B cell (primary cell): ENCODE results near the gene SLC43A3. TPM values are rescaled to one million over a fixed set of nuclear protein-coding genes. Genes with fewer than 3 reads are reported as not detected.

Experiments used
- ATAC-seq: fragments of 200-7000 bp; cut with Tn5 transposase; one replicate; pipeline ENCODE4 v1.10.0; 2021; ENCODE audit warnings: low read depth, mild to moderate bottlenecking, moderate number of reproducible peaks, moderate library complexity
- CTCF ChIA-PET: fragments of 350-600 bp; sonication (Branson Sonifier 250); formaldehyde crosslinking; loops from one replicate; lab custom pipeline; 2021; ENCODE audit warnings: antibody characterized with exemption, inconsistent platforms; lab: Charles Lee
- POLR2A ChIA-PET: fragments of 350-600 bp; sonication (Branson Sonifier 250); formaldehyde crosslinking; loops from one replicate; lab custom pipeline; 2021; ENCODE audit warnings: antibody characterized with exemption; lab: Charles Lee
- DNase-seq: peaks from one replicate; pipeline ENCODE4 v3.0.0; 2013
- H2AFZ ChIP-seq: 2 replicates; pipeline ENCODE4 v1.6.1; 2012; ENCODE audit warnings: mild to moderate bottlenecking, low read depth, low read length; ENCODE audit not compliant: insufficient read depth, poor library complexity, severe bottlenecking
- H3K27ac ChIP-seq, 2 donors: 1 replicate in 1 of 2; 2 replicates in 1 of 2; pipeline ENCODE4 v1.5.1; 2012 to 2013; ENCODE audit warnings: low read length in 2 of 2, mild to moderate bottlenecking in 2 of 2, moderate library complexity in 1 of 2
- H3K27me3 ChIP-seq, 4 experiments: fragments of 200-600 bp in 1 of 4; sonication (generic) in 1 of 4; replicated peaks in 1 of 4; 1 replicate in 2 of 4; 2 replicates in 2 of 4; pipeline versions ENCODE4 v1.6.1 to v1.7.0; 2013 to 2016; ENCODE audit warnings: low read length in 3 of 4, mild to moderate bottlenecking in 2 of 4, mixed read lengths in 1 of 4, moderate library complexity in 1 of 4; ENCODE audit not compliant: insufficient read depth in 4 of 4, control insufficient read depth in 3 of 4; ENCODE audit errors: control extremely low read depth in 1 of 4
- H3K36me3 ChIP-seq, 2 experiments: replicated peaks in 1 of 2; 1 replicate in 1 of 2; 2 replicates in 1 of 2; pipeline versions ENCODE4 v1.6.1 to v1.7.1; 2013; ENCODE audit warnings: low read length in 1 of 2; ENCODE audit not compliant: insufficient read depth in 2 of 2, control insufficient read depth in 1 of 2; ENCODE audit errors: control extremely low read depth in 1 of 2, extremely low read depth in 1 of 2
- H3K4me1 ChIP-seq, 2 donors: fragments of 200-600 bp in 1 of 2; sonication (generic) in 1 of 2; 1 replicate in 1 of 2; 2 replicates in 1 of 2; pipeline versions ENCODE4 v1.5.1 to v1.6.1; 2013 to 2017; ENCODE audit warnings: low read length in 2 of 2; ENCODE audit not compliant: control insufficient read depth in 2 of 2, insufficient read depth in 2 of 2
- H3K4me2 ChIP-seq: replicated peaks from 2 replicates; pipeline ENCODE3; 2012; ENCODE audit warnings: mild to moderate bottlenecking, low read depth, low read length; ENCODE audit not compliant: poor library complexity, severe bottlenecking
- H3K4me3 ChIP-seq, 5 experiments: fragments of 200-600 bp in 1 of 5; sonication (generic) in 1 of 5; 1 replicate in 3 of 5; 2 replicates in 2 of 5; pipeline versions ENCODE4 v1.5.1 to v1.7.0; 2011 to 2016; ENCODE audit warnings: low read length in 4 of 5, mild to moderate bottlenecking in 4 of 5, low read depth in 2 of 5, control low read depth in 1 of 5, moderate library complexity in 1 of 5; ENCODE audit not compliant: insufficient read depth in 1 of 5; ENCODE audit errors: control extremely low read depth in 1 of 5, extremely low read depth in 1 of 5
- H3K79me2 ChIP-seq: fragments of 200-600 bp; sonication (generic); one replicate; pipeline ENCODE4 v1.6.0; 2016; ENCODE audit warnings: low read length; ENCODE audit not compliant: control insufficient read depth, insufficient read depth
- H3K9ac ChIP-seq: fragments of 200-600 bp; sonication (generic); 2 replicates; pipeline ENCODE4 v1.6.1; 2017; ENCODE audit warnings: mild to moderate bottlenecking, low read length, moderate library complexity
- H3K9me3 ChIP-seq, 3 donors: one replicate each; pipeline versions ENCODE4 v1.6.1 to v1.7.1; 2013; ENCODE audit warnings: low read length in 2 of 3; ENCODE audit not compliant: control insufficient read depth in 2 of 3, insufficient read depth in 1 of 3; ENCODE audit errors: control extremely low read depth in 1 of 3
- H4K20me1 ChIP-seq: 2 replicates; pipeline ENCODE4 v1.6.0; 2012; ENCODE audit warnings: mild to moderate bottlenecking, low read length; ENCODE audit not compliant: insufficient read depth, control insufficient read depth, poor library complexity, severe bottlenecking
- H3K27ac Mint-ChIP-seq: one replicate; pipeline ENCODE4 v1.8.0; 2021; ENCODE audit warnings: mixed read lengths
- H3K27me3 Mint-ChIP-seq: one replicate; pipeline ENCODE4 v1.8.0; 2021; ENCODE audit warnings: mixed read lengths
- H3K4me1 Mint-ChIP-seq: one replicate; pipeline ENCODE4 v1.8.0; 2021; ENCODE audit warnings: mixed read lengths
- H3K4me3 Mint-ChIP-seq: one replicate; pipeline ENCODE4 v1.8.0; 2021; ENCODE audit warnings: mixed read lengths
- H3K9me3 Mint-ChIP-seq: one replicate; pipeline ENCODE4 v1.8.0; 2022; ENCODE audit warnings: mixed read lengths; ENCODE audit not compliant: insufficient read depth
- EZH2 ChIP-seq: IDR thresholded peaks from 2 replicates; pipeline ENCODE4 v1.6.1; 2012; ENCODE audit warnings: borderline replicate concordance, low read depth, mild to moderate bottlenecking, moderate library complexity, low read length; ENCODE audit not compliant: insufficient read depth, poor library complexity, severe bottlenecking
- WGBS: methylation state at CpG from one replicate; pipeline ENCODE4 v1.1.5; 2013; ENCODE audit warnings: missing lambda C conversion rate; ENCODE audit not compliant: insufficient coverage; 5-methylcytosine and 5-hydroxymethylcytosine counted together
- intact Hi-C: fragments of 100-400 bp; cut with micrococcal nuclease; formaldehyde crosslinking; loops from one replicate; pipeline ENCODE4 v1.10.0; 2022
- polyA plus RNA-seq: library from polyadenylated mRNA; depleted of rRNA; stranded (reverse); fragments of >200 nt; gene quantifications from 2 replicates; pipeline ENCODE4 v1.2.3, GENCODE V29; 2012
- total RNA-seq, 2 donors: library from RNA; stranded (reverse); fragments of 120-200 nt in 1 of 2; gene quantifications; 1 replicate in 1 of 2; 2 replicates in 1 of 2; pipeline versions ENCODE4 v1.2.3 to v1.2.4, GENCODE V29; 2013 to 2022
- TF ChIP-seq, protein P1 (sequence below): fragments of 200-600 bp; IDR thresholded peaks from one replicate; pipeline ENCODE4 v1.8.0; 2022; ENCODE audit warnings: antibody characterized with exemption, mild to moderate bottlenecking

The SLC43A3 gene
- total and polyA plus RNA-seq, 2 donors (not counting 1 experiment from before 2014, with no cell fraction given) = 7.6 to 20.9 TPM

GRCh38 chr11:57394203-57394965, 32.5 kb downstream of the SLC43A3 start:
- no peak for DNase-seq

GRCh38 chr11:57392763-57393105, 34.2 kb downstream of the SLC43A3 start:
- intact Hi-C loops = no loop called here
- H3K4me2 ChIP-seq = no peak overlapping the region
- WGBS = no CpG with 5 or more reads among the region's 4 CpGs

More at GRCh38 chr11:57394203-57394965, 32.5 kb downstream of the SLC43A3 start:
- Mint-ChIP-seq H3K27ac (no peak overlapping the region), H3K27me3 (no peaks in the 10 kb centered on the region), H3K4me1 (no peaks in the 10 kb centered on the region), H3K9me3 (no peaks in the 10 kb centered on the region), H3K4me3 (no peak overlapping the region)
- no peak overlapping the region for H2AFZ ChIP-seq
- H3K4me3 ChIP-seq = no peak overlapping the region
- no peaks in the 10 kb centered on the region for H3K27me3 ChIP-seq
- CTCF ChIA-PET = no interaction called here
- no peak for ATAC-seq
- H3K9ac ChIP-seq = no peak overlapping the region
- no peaks in the 10 kb centered on the region for H3K9me3 ChIP-seq
- TF ChIP-seq, protein P1, sequence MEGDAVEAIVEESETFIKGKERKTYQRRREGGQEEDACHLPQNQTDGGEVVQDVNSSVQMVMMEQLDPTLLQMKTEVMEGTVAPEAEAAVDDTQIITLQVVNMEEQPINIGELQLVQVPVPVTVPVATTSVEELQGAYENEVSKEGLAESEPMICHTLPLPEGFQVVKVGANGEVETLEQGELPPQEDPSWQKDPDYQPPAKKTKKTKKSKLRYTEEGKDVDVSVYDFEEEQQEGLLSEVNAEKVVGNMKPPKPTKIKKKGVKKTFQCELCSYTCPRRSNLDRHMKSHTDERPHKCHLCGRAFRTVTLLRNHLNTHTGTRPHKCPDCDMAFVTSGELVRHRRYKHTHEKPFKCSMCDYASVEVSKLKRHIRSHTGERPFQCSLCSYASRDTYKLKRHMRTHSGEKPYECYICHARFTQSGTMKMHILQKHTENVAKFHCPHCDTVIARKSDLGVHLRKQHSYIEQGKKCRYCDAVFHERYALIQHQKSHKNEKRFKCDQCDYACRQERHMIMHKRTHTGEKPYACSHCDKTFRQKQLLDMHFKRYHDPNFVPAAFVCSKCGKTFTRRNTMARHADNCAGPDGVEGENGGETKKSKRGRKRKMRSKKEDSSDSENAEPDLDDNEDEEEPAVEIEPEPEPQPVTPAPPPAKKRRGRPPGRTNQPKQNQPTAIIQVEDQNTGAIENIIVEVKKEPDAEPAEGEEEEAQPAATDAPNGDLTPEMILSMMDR = no peak
- TF ChIP-seq EZH2 = no peak
- 100% methylated on average over 3 of the region's 4 CpGs for WGBS
- H3K27ac ChIP-seq = no peak overlapping the region
- no peaks in the 10 kb centered on the region for H4K20me1 ChIP-seq
- H3K4me1 ChIP-seq = no peaks in the 10 kb centered on the region
- no peaks in the 10 kb centered on the region for H3K79me2 ChIP-seq
- no peaks in the 10 kb centered on the region for H3K36me3 ChIP-seq
- no peak overlapping the region for H3K4me2 ChIP-seq
- intact Hi-C loops = no loop called here
- POLR2A ChIA-PET = no interaction called here

More at GRCh38 chr11:57392763-57393105, 34.2 kb downstream of the SLC43A3 start:
- Mint-ChIP-seq H3K4me3 (no peak overlapping the region), H3K9me3 (no peaks in the 10 kb centered on the region), H3K27ac (no peak overlapping the region), H3K4me1 (no peaks in the 10 kb centered on the region), H3K27me3 (no peaks in the 10 kb centered on the region)
- H3K36me3 ChIP-seq = no peaks in the 10 kb centered on the region
- TF ChIP-seq, protein P1 = no peak
- H3K9ac ChIP-seq = no peak overlapping the region
- no peak overlapping the region for H2AFZ ChIP-seq
- no peaks in the 10 kb centered on the region for H3K4me1 ChIP-seq
- no peak overlapping the region for H3K27ac ChIP-seq
- H3K79me2 ChIP-seq = no peaks in the 10 kb centered on the region
- H4K20me1 ChIP-seq = no peaks in the 10 kb centered on the region
- H3K27me3 ChIP-seq = no peaks in the 10 kb centered on the region
- no peak overlapping the region for H3K4me3 ChIP-seq
- POLR2A ChIA-PET = no interaction called here
- no peak for ATAC-seq
- DNase-seq = no peak
- CTCF ChIA-PET = no interaction called here
- H3K9me3 ChIP-seq = no peaks in the 10 kb centered on the region
